Mesendoderm (in vitro differentiated cells): Measurements from ENCODE around the gene TTC3.
"Not testable (repeated sequence)": the region's sequence is repeated elsewhere in the genome, so short reads cannot be mapped to it uniquely, and the experiment has no call there.

Experiments used
- DNase-seq: peaks from one replicate; pipeline ENCODE4 v3.0.0; 2013
- H2AK5ac ChIP-seq: 2 replicates; pipeline ENCODE4 v1.6.1; 2013; ENCODE audit warnings: low read length, inconsistent platforms
- H2BK120ac ChIP-seq: 2 replicates; pipeline ENCODE4 v1.6.1; 2013; ENCODE audit warnings: low read depth, mild to moderate bottlenecking, low read length, moderate library complexity, mixed read lengths
- H2BK15ac ChIP-seq: replicated peaks from 2 replicates; pipeline ENCODE4 v1.6.1; 2013; ENCODE audit warnings: low read depth, mild to moderate bottlenecking, moderate library complexity
- H2BK5ac ChIP-seq: 2 replicates; pipeline ENCODE4 v1.6.1; 2013; ENCODE audit warnings: low read length, inconsistent platforms
- H3K18ac ChIP-seq: 2 replicates; pipeline ENCODE4 v1.6.1; 2013; ENCODE audit warnings: mild to moderate bottlenecking, low read length, mixed read lengths
- H3K23ac ChIP-seq: one replicate; pipeline ENCODE4 v1.6.1; 2013; ENCODE audit warnings: low read length
- H3K27ac ChIP-seq: 2 replicates; pipeline ENCODE4 v1.5.1; 2013; ENCODE audit warnings: low read depth, mild to moderate bottlenecking, inconsistent platforms, low read length, moderate library complexity
- H3K27me3 ChIP-seq: 2 replicates; pipeline ENCODE4 v1.6.1; 2013; ENCODE audit warnings: low read length, control low read depth, mild to moderate bottlenecking, inconsistent platforms; ENCODE audit not compliant: insufficient read depth, poor library complexity
- H3K36me3 ChIP-seq: 2 replicates; pipeline ENCODE4 v1.6.1; 2013; ENCODE audit warnings: low read length, inconsistent platforms; ENCODE audit not compliant: control insufficient read depth, insufficient read depth
- H3K4ac ChIP-seq: one replicate; pipeline ENCODE4 v1.6.1; 2013; ENCODE audit warnings: low read depth, mild to moderate bottlenecking, low read length, moderate library complexity
- H3K4me1 ChIP-seq: 2 replicates; pipeline ENCODE4 v1.6.1; 2013; ENCODE audit warnings: low read depth, low read length, inconsistent platforms; ENCODE audit not compliant: control insufficient read depth
- H3K4me2 ChIP-seq: 2 replicates; pipeline ENCODE4 v1.6.1; 2013; ENCODE audit warnings: low read length
- H3K4me3 ChIP-seq: 2 replicates; pipeline ENCODE4 v1.5.1; 2013; ENCODE audit warnings: mild to moderate bottlenecking, low read length
- H3K56ac ChIP-seq: one replicate; pipeline ENCODE4 v1.6.1; 2013; ENCODE audit warnings: low read length
- H3K79me1 ChIP-seq: 2 replicates; pipeline ENCODE4 v1.6.1; 2013; ENCODE audit warnings: low read length, inconsistent platforms
- H3K79me2 ChIP-seq: 2 replicates; pipeline ENCODE4 v1.6.1; 2013; ENCODE audit warnings: mild to moderate bottlenecking, low read length; ENCODE audit not compliant: control insufficient read depth, insufficient read depth
- H3K9ac ChIP-seq: 2 replicates; pipeline ENCODE4 v1.6.1; 2013; ENCODE audit warnings: low read length, inconsistent platforms
- H4K5ac ChIP-seq: one replicate; pipeline ENCODE4 v1.6.1; 2013; ENCODE audit warnings: low read length
- H4K8ac ChIP-seq: one replicate; pipeline ENCODE4 v1.6.1; 2013; ENCODE audit warnings: low read depth, mild to moderate bottlenecking, control low read depth, low read length, moderate library complexity
- WGBS: extraction: QIAGEN DNeasy Blood & Tissue Kit; methylation state at CpG from one replicate; pipeline ENCODE4 v1.1.7; 2013; ENCODE audit warnings: low lambda C conversion rate, missing lambda C conversion rate; ENCODE audit not compliant: insufficient coverage; ENCODE audit errors: extremely low coverage; 5-methylcytosine and 5-hydroxymethylcytosine counted together

TTC3 gene

DNA sequence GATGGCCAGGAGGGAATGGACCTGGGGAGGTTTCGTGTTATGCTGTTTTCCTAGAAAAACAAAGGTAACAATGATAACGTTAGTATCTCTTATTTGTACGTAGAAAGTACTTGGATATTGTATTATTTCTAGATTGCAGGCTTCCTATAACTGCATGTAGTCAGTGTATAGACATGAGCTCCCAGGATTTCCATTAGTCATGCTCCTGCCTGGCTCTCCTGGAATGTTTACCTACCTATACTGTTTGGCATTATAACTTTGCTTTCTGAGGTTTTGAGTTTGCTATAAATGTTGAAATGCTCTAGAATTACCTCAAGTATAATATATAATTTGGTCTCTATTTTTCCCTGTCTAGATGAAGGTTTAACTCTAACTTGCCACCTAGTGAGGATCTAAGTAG, 66.1 kb downstream of the TTC3 start:
- H2BK120ac ChIP-seq, result no peak overlapping the region

GRCh38 chr21:37139902-37140301, 66.8 kb downstream of the TTC3 start:
- Histone ChIP-seq H4K8ac (no peak overlapping the region), H3K79me2 (no peaks in the 10 kb centered on the region), H3K27me3 (no peaks in the 10 kb centered on the region), H3K4me1 (peaks cover 5% of the 10 kb centered on the region), H3K56ac (no peak overlapping the region), H2BK5ac (no peak overlapping the region), H3K79me1 (no peaks in the 10 kb centered on the region), H2BK15ac (no peak overlapping the region), H3K9ac (no peak overlapping the region), H3K18ac (no peak overlapping the region), H3K23ac (no peak overlapping the region), H3K36me3 (no peaks in the 10 kb centered on the region), H2BK120ac (no peak overlapping the region), H3K4me3 (no peak overlapping the region), H4K5ac (no peak overlapping the region), H3K27ac (no peak overlapping the region), H2AK5ac (no peak overlapping the region), H3K4ac (no peak overlapping the region), H3K4me2 (no peak overlapping the region)
- no CpG with 5 or more reads among the region's 4 CpGs for WGBS
- peak; percentile 91 for DNase-seq

More for the DNA sequence above, 66.1 kb downstream of the TTC3 start:
- Histone ChIP-seq H3K27me3 (no peaks in the 10 kb centered on the region), H3K4ac (no peak overlapping the region), H3K36me3 (no peaks in the 10 kb centered on the region), H2BK15ac (no peak overlapping the region), H2AK5ac (no peak overlapping the region), H3K18ac (no peak overlapping the region), H3K4me1 (no peaks in the 10 kb centered on the region), H4K8ac (no peak overlapping the region), H3K56ac (no peak overlapping the region), H3K4me3 (no peak overlapping the region), H3K79me2 (no peaks in the 10 kb centered on the region), H3K4me2 (no peak overlapping the region), H4K5ac (no peak overlapping the region), H3K23ac (no peak overlapping the region), H3K27ac (no peak overlapping the region), H3K9ac (no peak overlapping the region), H3K79me1 (no peaks in the 10 kb centered on the region), H2BK5ac (no peak overlapping the region)
- peak; percentile 38 for DNase-seq
- no CpG with 5 or more reads among the region's 3 CpGs for WGBS

GRCh38 chr21:37143392-37143791, 70.3 kb downstream of the TTC3 start:
- H3K56ac ChIP-seq, H3K9ac ChIP-seq, H3K23ac ChIP-seq, H2AK5ac ChIP-seq, DNase-seq, H3K36me3 ChIP-seq, H3K18ac ChIP-seq, H3K79me1 ChIP-seq, H3K27ac ChIP-seq, H3K4me2 ChIP-seq, H4K8ac ChIP-seq, H2BK15ac ChIP-seq, H3K79me2 ChIP-seq, H3K27me3 ChIP-seq, H3K4me3 ChIP-seq, H3K4ac ChIP-seq, H2BK5ac ChIP-seq, H4K5ac ChIP-seq, H2BK120ac ChIP-seq: not testable (repeated sequence)
- peaks cover 11% of the 10 kb centered on the region for H3K4me1 ChIP-seq
- no CpG with 5 or more reads among the region's 5 CpGs for WGBS

GRCh38 chr21:37145635-37146111, 72.6 kb downstream of the TTC3 start:
- no peak overlapping the region for H3K27ac ChIP-seq
- WGBS, result no CpG with 5 or more reads among the region's 4 CpGs

GRCh38 chr21:37146320-37147235, 73.5 kb downstream of the TTC3 start:
- H3K36me3 ChIP-seq, result no peaks in the 10 kb centered on the region
- no peak overlapping the region for H3K9ac ChIP-seq
- no peaks in the 10 kb centered on the region for H3K27me3 ChIP-seq
- no peak overlapping the region for H3K56ac ChIP-seq
- no peak overlapping the region for H3K4me2 ChIP-seq
- H3K79me2 ChIP-seq, result no peaks in the 10 kb centered on the region
- no peaks in the 10 kb centered on the region for H3K79me1 ChIP-seq
- H2BK15ac ChIP-seq, result no peak overlapping the region
- no peak for DNase-seq
- H3K27ac ChIP-seq, result no peak overlapping the region
- no peak overlapping the region for H4K8ac ChIP-seq
- no CpG with 5 or more reads among the region's 8 CpGs for WGBS
- no peak overlapping the region for H2BK120ac ChIP-seq
- no peak overlapping the region for H3K23ac ChIP-seq
- H4K5ac ChIP-seq, result no peak overlapping the region
- peaks cover 11% of the 10 kb centered on the region for H3K4me1 ChIP-seq
- H3K4ac ChIP-seq, result no peak overlapping the region
- H2AK5ac ChIP-seq, result no peak overlapping the region
- no peak overlapping the region for H3K18ac ChIP-seq
- no peak overlapping the region for H3K4me3 ChIP-seq
- no peak overlapping the region for H2BK5ac ChIP-seq

More at GRCh38 chr21:37145635-37146111, 72.6 kb downstream of the TTC3 start:
- Histone ChIP-seq H3K4ac (no peak overlapping the region), H3K9ac (no peak overlapping the region), H3K4me3 (no peak overlapping the region), H3K18ac (no peak overlapping the region), H3K56ac (no peak overlapping the region), H3K79me1 (no peaks in the 10 kb centered on the region), H2BK5ac (no peak overlapping the region), H3K23ac (no peak overlapping the region), H4K8ac (no peak overlapping the region), H3K79me2 (no peaks in the 10 kb centered on the region), H4K5ac (no peak overlapping the region), H2BK120ac (no peak overlapping the region), H3K27me3 (no peaks in the 10 kb centered on the region), H3K4me2 (no peak overlapping the region), H2AK5ac (no peak overlapping the region), H2BK15ac (no peak overlapping the region), H3K4me1 (peaks cover 11% of the 10 kb centered on the region), H3K36me3 (no peaks in the 10 kb centered on the region)
- DNase-seq, result peak; percentile 90
